ENCODE data around the gene BNIP5. TPM values are rescaled to one million over a fixed set of nuclear protein-coding genes. Genes with fewer than 3 reads are reported as not detected.
A peak's percentile ranks its signal among the peaks of the same experiment; 100 is the strongest.

The BNIP5 gene
- total RNA-seq, 1 donor, result not detected

- no peak for DNase-seq (ENCODE audit: low read depth)
- H3K4me3 ChIP-seq (ENCODE audit: low read depth, low read length), result no peak overlapping the region
- no peak for TF ChIP-seq CTCF (IDR thresholded peaks at IDR 0.05; ENCODE audit: insufficient read depth, low read depth, low read length)
These were observed 19.1 kb downstream of the BNIP5 start for GRCh38 chr6:36317623-36318022.

- DNase-seq (ENCODE audit: low read depth), result no peak
- no peak overlapping the region for H3K4me3 ChIP-seq (ENCODE audit: low read depth, low read length)
- TF ChIP-seq CTCF (IDR thresholded peaks at IDR 0.05; ENCODE audit: insufficient read depth, low read depth, low read length), result no peak
These were observed 20.8 kb downstream of the BNIP5 start for GRCh38 chr6:36315921-36316320.

GRCh38 chr6:36314221-36315014, 22.3 kb downstream of the BNIP5 start:
- no peak for TF ChIP-seq CTCF (IDR thresholded peaks at IDR 0.05; ENCODE audit: insufficient read depth, low read depth, low read length)
- no peak overlapping the region for H3K4me3 ChIP-seq (ENCODE audit: low read depth, low read length)
- peak; percentile 38 for DNase-seq (ENCODE audit: low read depth)

GRCh38 chr6:36313649-36313936, 23.1 kb downstream of the BNIP5 start:
- no peak overlapping the region for H3K4me3 ChIP-seq (ENCODE audit: low read depth, low read length)
- no peak for DNase-seq (ENCODE audit: low read depth)
- no peak for TF ChIP-seq CTCF (IDR thresholded peaks at IDR 0.05; ENCODE audit: insufficient read depth, low read depth, low read length)

GRCh38 chr6:36312854-36313648, 23.6 kb downstream of the BNIP5 start:
- no peak overlapping the region for H3K4me3 ChIP-seq (ENCODE audit: low read depth, low read length)
- no peak for DNase-seq (ENCODE audit: low read depth)
- TF ChIP-seq CTCF (IDR thresholded peaks at IDR 0.05; ENCODE audit: insufficient read depth, low read depth, low read length), result no peak

- DNase-seq (ENCODE audit: low read depth), result no peak
- TF ChIP-seq CTCF (IDR thresholded peaks at IDR 0.05; ENCODE audit: insufficient read depth, low read depth, low read length), result no peak
- H3K4me3 ChIP-seq (ENCODE audit: low read depth, low read length), result no peak overlapping the region
These were observed 26.8 kb downstream of the BNIP5 start for GRCh38 chr6:36309900-36310299.
